GM18951 (cell line): Measurements from ENCODE around the gene AIF1L.

Source experiments
- POLR2A ChIP-seq: IDR thresholded peaks from 4 replicates; pipeline ENCODE4 v1.6.1; 2011; ENCODE audit warnings: mild to moderate bottlenecking; ENCODE audit not compliant: insufficient read length, insufficient read depth; ENCODE audit errors: extremely low read depth
- in situ Hi-C: fragments of 300-500 bp; cut with MboI; formaldehyde crosslinking; loops from one replicate; pipeline ENCODE4 v1.12.0; 2022; ENCODE audit warnings: low sequenced_read_pairs, mixed read lengths, inconsistent platforms; ENCODE audit not compliant: unreplicated experiment

The AIF1L gene

GRCh38 chr9:131085370-131086122 is 10.8 kb upstream of the AIF1L start:
- no peak for TF ChIP-seq POLR2A
- in situ Hi-C loops, result no loop called here

DNA sequence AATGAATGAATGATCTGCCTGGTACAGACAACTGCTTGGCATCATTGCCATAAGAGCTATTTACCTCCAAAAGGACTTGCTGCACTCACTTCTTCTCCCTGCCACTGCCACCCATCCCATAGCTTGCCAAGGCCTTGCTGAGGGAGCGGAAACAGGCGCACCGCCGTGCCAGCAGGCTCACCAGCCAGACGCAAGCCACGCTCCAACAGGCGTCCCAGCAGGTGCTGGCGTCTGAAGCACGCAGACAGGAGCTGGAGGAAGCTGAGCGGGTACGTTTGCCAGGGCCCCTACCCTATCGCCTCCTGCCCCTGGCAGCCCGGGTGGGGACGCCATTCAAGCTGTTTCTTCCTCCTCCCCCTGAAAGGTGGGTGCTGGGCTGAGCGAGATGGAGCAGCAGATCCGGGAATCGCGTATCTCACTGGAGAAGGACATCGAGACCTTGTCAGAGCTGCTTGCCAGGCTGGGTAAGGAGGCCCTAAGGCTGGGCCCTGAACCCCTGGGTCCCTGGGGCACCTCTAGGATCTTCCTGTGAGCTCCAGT is 8.9 kb upstream of the AIF1L start:
- TF ChIP-seq POLR2A, result no peak
- in situ Hi-C loops, result no loop called here

GRCh38 chr9:131090025-131090787 is 6.1 kb upstream of the AIF1L start:
- in situ Hi-C loops, result no loop called here
- TF ChIP-seq POLR2A, result no peak

- in situ Hi-C loops, result no loop called here
- no peak for TF ChIP-seq POLR2A
Observed at GRCh38 chr9:131091352-131091992, 4.9 kb upstream of the AIF1L start.

- no peak for TF ChIP-seq POLR2A
- in situ Hi-C loops, result no loop called here
Observed at GRCh38 chr9:131092030-131092429, 4.3 kb upstream of the AIF1L start.

DNA sequence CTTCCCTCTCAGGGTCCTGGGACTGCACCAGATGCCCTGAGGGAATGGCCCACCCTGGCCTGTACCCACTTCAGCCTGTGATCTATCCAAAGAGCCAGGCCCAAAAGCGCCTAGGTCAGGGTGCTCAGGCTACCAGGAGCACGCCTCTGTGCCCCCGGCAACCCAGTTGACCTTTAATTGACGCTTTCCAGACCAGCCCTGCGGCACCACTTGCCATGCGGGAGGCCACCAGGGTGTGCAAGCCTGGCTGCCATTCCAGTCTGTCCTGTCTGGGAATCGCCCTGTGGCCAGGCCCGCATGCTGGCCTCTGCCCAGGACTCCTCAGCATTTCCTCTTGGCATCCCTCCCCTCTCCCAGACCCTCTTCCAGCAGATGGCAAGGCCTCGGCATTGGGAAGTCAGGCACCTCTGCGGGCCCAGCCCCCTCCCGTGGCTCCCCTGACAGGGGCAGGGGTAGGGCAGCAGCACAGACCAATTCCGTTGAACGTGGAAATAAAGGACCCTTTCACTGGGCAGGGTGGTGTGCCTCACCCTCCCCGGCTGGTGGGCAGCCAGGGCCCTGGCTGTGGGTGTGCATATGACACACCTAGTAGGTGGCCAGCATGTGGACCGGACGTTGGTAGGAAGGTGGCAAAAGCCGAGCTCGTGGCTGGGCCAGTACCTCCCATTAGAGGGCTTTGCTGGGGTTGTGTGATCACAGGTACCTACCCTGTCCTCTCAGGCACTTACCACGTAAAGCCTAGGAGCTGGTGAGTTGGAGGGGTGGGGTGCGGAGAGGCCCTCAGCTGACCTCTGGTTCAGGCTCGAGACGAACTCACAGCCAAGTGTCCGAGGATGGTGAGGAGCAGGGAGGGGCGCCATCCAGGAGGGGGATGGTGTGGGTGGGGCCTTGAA is 3.5 kb upstream of the AIF1L start:
- in situ Hi-C loops, result no loop called here

DNA sequence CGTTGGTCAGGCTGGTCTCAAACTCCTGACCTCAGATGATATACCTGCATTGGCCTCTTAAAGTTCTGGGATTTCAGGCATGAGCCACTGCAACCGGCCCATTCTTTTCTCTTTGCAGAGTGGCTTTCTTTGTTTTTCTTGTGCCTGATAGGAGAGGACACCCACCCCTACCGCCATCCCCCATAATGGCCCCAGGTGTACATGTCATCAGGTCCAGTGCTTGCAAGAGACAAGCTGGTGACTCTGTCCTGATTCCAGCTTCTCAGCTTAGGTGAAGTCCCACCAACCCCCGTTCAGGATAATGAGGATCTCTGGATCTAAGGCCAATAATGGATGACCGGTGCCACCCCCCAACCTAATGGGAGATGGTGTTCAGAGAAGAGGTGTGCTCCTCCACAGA is 2.3 kb upstream of the AIF1L start:
- no peak for TF ChIP-seq POLR2A
- in situ Hi-C loops, result no loop called here

More for the DNA sequence above, 3.5 kb upstream of the AIF1L start:
- TF ChIP-seq POLR2A, result no peak

DNA sequence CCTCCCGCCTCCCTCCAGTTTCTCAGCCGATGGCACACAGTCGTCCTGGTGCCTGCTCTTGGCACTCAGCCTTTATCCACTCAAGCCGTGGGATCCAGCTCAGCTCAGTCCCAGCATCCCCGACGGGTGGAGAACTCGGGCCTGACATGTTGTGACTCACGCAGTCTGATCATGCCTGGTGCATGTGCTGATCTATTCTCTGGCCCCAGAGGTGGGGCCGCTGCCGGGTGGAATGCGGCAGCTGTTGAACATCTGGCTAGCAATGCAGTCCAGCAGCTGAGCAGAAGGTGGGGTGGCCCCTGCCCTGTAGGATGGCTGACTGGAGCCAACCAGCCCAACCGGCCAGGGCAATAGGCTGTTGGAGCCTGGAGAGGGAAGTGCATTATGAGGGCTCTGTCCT is 1.7 kb upstream of the AIF1L start:
- in situ Hi-C loops, result no loop called here

GRCh38 chr9:131095666-131096268 is 564 bp upstream of the AIF1L start:
- in situ Hi-C loops, result no loop called here
- no peak for TF ChIP-seq POLR2A

More for the DNA sequence above, 1.7 kb upstream of the AIF1L start:
- no peak for TF ChIP-seq POLR2A

DNA sequence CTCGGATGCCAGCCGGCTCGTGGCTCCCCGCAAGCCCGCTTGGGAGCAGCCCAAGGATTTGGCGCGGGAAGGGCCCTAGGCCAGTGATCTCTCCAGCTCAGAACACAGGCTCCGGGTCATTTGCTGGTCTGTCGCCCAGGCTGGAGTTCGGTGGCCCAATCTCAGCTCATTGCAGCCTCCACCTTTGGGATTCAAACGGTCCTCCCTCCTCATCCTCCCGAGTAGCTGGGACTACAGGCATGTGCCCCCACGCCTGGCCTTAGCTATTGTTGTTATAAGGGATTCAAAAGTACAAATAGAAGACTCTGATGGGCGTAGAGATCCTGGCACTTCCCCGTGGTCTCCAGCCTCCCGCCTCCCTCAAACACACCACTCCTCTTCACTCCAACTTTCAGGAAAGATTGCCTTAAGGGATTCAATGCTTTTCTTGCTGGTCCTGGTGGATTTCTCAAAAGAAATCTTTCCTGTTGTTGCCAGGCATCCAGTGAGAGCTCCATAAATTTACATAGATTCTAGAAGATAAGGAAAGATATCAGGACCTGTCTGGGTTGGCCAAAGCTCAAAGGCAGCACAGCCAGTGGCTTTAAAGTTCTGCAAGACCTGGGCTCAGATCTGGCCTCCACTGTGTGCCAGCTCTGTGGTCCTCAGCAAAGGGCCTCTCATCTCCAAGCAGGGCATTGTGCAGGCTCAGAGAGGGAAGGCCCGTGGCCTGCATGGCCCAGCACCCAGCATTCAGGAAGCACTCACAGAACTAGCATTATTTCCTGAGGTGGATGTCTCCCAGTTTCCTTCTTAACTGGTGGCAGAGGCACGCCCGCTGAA is 1.0 kb downstream of the AIF1L start:
- in situ Hi-C loops, result no loop called here
- no peak for TF ChIP-seq POLR2A

DNA sequence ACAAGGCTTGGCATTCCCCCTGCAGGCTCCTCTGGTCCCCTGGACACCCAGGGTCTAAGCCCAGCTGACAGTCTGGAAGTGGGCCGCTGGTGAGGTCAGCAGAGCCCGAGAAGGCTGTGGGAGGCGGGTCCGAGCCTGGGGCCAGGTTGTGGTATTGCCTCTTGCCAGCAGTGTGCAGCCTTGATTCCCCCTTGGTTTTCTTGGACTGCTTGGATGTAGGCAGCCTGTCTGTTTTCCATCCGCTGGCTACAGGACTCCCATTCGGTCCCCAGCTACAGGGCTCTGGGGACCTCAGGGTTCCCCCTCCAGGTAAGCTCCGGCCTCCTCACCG is 1.6 kb downstream of the AIF1L start:
- no peak for TF ChIP-seq POLR2A
- in situ Hi-C loops, result no loop called here
